Kidney tubule cell (primary cell): ENCODE data around the gene SULT4A1.

ENCODE experiments used
- DNase-seq: peaks from one replicate; pipeline ENCODE4 v3.0.0-alpha.2; 2018; ENCODE audit warnings: low spot score

Gene SULT4A1

GRCh38 chr22:43844560-43845545 is 17.5 kb downstream of the SULT4A1 start:
- DNase-seq, result no peak

GRCh38 chr22:43843783-43844530 is 18.4 kb downstream of the SULT4A1 start:
- no peak for DNase-seq

- no peak for DNase-seq
Observed at GRCh38 chr22:43841742-43842141, 20.6 kb downstream of the SULT4A1 start.

GRCh38 chr22:43840851-43841250 is 21.5 kb downstream of the SULT4A1 start:
- no peak for DNase-seq

GRCh38 chr22:43840431-43840830 is 21.9 kb downstream of the SULT4A1 start:
- no peak for DNase-seq

- DNase-seq, result no peak
Observed at GRCh38 chr22:43839781-43840180, 22.5 kb downstream of the SULT4A1 start.

- no peak for DNase-seq
Observed at GRCh38 chr22:43838571-43839307, 23.6 kb downstream of the SULT4A1 start.

- DNase-seq, result no peak
Observed at GRCh38 chr22:43838161-43838560, 24.2 kb downstream of the SULT4A1 start.

GRCh38 chr22:43837666-43838065 is 24.6 kb downstream of the SULT4A1 start:
- no peak for DNase-seq

GRCh38 chr22:43835736-43836135 is 26.6 kb downstream of the SULT4A1 start:
- no peak for DNase-seq

- no peak for DNase-seq
Observed at GRCh38 chr22:43835166-43835565, 27.1 kb downstream of the SULT4A1 start.

- no peak for DNase-seq
Observed at GRCh38 chr22:43833286-43834240, 28.8 kb downstream of the SULT4A1 start.

GRCh38 chr22:43832393-43833265 is 29.7 kb downstream of the SULT4A1 start:
- DNase-seq, result no peak

- DNase-seq, result no peak
Observed at GRCh38 chr22:43831561-43832392, 30.5 kb downstream of the SULT4A1 start.

- DNase-seq, result no peak
Observed at GRCh38 chr22:43830931-43831560, 31.3 kb downstream of the SULT4A1 start.

GRCh38 chr22:43829904-43830851 is 32.1 kb downstream of the SULT4A1 start:
- DNase-seq, result peak; percentile 43

- no peak for DNase-seq
Observed at GRCh38 chr22:43828998-43829782, 33.1 kb downstream of the SULT4A1 start.
